ENCODE data around the gene DPH2. TPM values are rescaled to one million over a fixed set of nuclear protein-coding genes. Genes with fewer than 3 reads are reported as not detected.

The DPH2 gene
- polyA plus RNA-seq, 3 donors: 13.0 to 23.6 (median 14.1) TPM

DNA sequence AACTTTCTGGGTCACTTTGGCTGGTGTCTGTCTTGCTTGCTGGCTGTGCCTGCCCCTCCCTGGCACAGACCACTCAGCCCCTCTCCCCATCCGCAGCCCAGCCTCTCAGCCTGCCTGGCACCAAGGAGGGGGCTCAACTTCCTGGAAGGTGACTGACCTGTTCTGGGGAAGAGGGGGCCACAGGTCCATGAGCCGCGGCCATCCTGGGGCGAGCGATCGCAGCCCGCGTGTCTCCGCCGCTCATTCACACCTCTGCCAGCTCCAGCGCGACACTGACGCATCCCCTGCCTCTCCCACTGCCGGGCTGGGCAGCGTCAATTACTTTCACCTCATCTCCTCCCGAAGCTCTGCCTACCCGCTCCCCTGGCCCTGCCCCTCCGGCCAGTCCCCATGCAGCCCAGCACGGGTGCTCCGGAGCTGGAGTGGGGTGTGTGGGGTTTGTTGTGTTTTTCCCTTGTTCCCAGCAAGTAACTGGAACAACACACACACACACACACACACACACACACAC lies 47.1 kb downstream of the DPH2 start:
- H3K36me3 ChIP-seq (replicated peaks in 1 of 2; ENCODE audit: control insufficient read depth in 1 of 2, insufficient read depth in 2 of 2, low read length in 2 of 2): no peaks in the 10 kb centered on the region
- Mint-ChIP-seq H3K36me3 (no peaks in the 10 kb centered on the region), H3K4me1 (peaks cover 4% of the 10 kb centered on the region), H3K27me3 (ENCODE audit: low read depth in 3 of 3) (peaks cover 0 to 9% (median 2%) of the 10 kb centered on the region in 3 donors), H3K4me3 (no peak overlapping the region), H3K27ac (no peak overlapping the region), H3K9me3 (no peaks in the 10 kb centered on the region)
- WGBS (ENCODE audit: insufficient coverage): 89% methylated on average over 11 of the region's 20 CpGs
- TF ChIP-seq CTCF (IDR thresholded peaks at IDR 0.05): no peak
- no peak overlapping the region for H3K4me2 ChIP-seq (replicated peaks; ENCODE audit: extremely low read depth, low read length, poor library complexity, severe bottlenecking)
- DNase-seq: no peak
- no peaks in the 10 kb centered on the region for H3K27me3 ChIP-seq (ENCODE audit: control insufficient read depth in 2 of 2, insufficient read depth in 2 of 2, low read length in 2 of 2)
- no peak overlapping the region for H3K9ac ChIP-seq (ENCODE audit: insufficient read depth, low read length, poor library complexity, severe bottlenecking)
- H2AFZ ChIP-seq (ENCODE audit: insufficient read depth, low read depth, low read length, poor library complexity, severe bottlenecking): no peak overlapping the region
- H3K79me2 ChIP-seq (ENCODE audit: insufficient read depth, low read length): no peaks in the 10 kb centered on the region
- no peaks in the 10 kb centered on the region for H3K9me3 ChIP-seq (replicated peaks in 1 of 2; ENCODE audit: control insufficient read depth in 1 of 2, insufficient read depth in 1 of 2, low read length in 2 of 2)
- H3K4me1 ChIP-seq (ENCODE audit: control insufficient read depth in 1 of 2, insufficient read depth in 2 of 2, low read length in 2 of 2): no peaks in the 10 kb centered on the region
- H3K27ac ChIP-seq (ENCODE audit: low read depth in 1 of 2, low read length in 2 of 2): no peak overlapping the region
- intact Hi-C loops (cut with micrococcal nuclease): no loop called here
- no peak overlapping the region for H3K4me3 ChIP-seq (replicated peaks in 1 of 3; ENCODE audit: low read depth in 2 of 3, low read length in 3 of 3)
- no peaks in the 10 kb centered on the region for H4K20me1 ChIP-seq (ENCODE audit: insufficient read depth, low read length)

DNA sequence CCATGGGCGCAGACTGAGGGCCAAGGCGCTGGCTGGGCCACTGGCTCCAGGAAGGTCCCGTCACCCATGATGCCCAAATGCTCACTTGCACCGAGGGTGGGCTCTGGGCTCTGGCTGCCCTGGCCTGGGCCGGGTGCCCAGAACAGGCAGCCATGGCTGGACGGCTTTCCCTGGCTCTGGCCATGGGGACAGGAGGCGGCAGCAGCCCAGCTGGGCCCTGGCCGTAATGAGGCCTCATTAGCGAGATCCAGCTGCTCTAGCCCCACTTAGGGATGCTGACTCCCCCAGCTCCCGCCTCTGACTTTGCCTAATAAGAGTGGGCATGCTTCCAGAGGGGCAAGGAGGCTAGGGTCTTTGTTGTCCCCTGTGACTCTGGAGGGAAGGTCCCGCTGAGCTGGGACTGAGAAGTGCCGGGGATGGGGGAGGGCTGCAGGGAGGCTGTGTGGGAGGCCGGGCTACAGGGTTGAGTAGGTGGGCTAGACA lies 49.7 kb downstream of the DPH2 start:
- Histone ChIP-seq H3K4me3 (replicated peaks in 1 of 3; ENCODE audit: low read depth in 2 of 3, low read length in 3 of 3) (no peak overlapping the region), H3K79me2 (ENCODE audit: insufficient read depth, low read length) (no peaks in the 10 kb centered on the region), H3K9me3 (replicated peaks in 1 of 2; ENCODE audit: control insufficient read depth in 1 of 2, insufficient read depth in 1 of 2, low read length in 2 of 2) (no peaks in the 10 kb centered on the region), H3K27me3 (ENCODE audit: control insufficient read depth in 2 of 2, insufficient read depth in 2 of 2, low read length in 2 of 2) (no peaks in the 10 kb centered on the region), H2AFZ (ENCODE audit: insufficient read depth, low read depth, low read length, poor library complexity, severe bottlenecking) (no peak overlapping the region), H3K36me3 (replicated peaks in 1 of 2; ENCODE audit: control insufficient read depth in 1 of 2, insufficient read depth in 2 of 2, low read length in 2 of 2) (no peaks in the 10 kb centered on the region), H3K4me2 (replicated peaks; ENCODE audit: extremely low read depth, low read length, poor library complexity, severe bottlenecking) (no peak overlapping the region), H3K4me1 (ENCODE audit: control insufficient read depth in 1 of 2, insufficient read depth in 2 of 2, low read length in 2 of 2) (no peaks in the 10 kb centered on the region), H4K20me1 (ENCODE audit: insufficient read depth, low read length) (no peaks in the 10 kb centered on the region), H3K9ac (ENCODE audit: insufficient read depth, low read length, poor library complexity, severe bottlenecking) (no peak overlapping the region), H3K27ac (ENCODE audit: low read depth in 1 of 2, low read length in 2 of 2) (no peak overlapping the region)
- no peak for DNase-seq
- H3K27me3 Mint-ChIP-seq (ENCODE audit: low read depth in 3 of 3): peaks cover 0 to 9% (median 2%) of the 10 kb centered on the region in 3 donors
- no peaks in the 10 kb centered on the region for H3K36me3 Mint-ChIP-seq
- H3K9me3 Mint-ChIP-seq: no peaks in the 10 kb centered on the region
- WGBS (ENCODE audit: insufficient coverage): 94% methylated on average over 12 of the region's 13 CpGs
- TF ChIP-seq CTCF (IDR thresholded peaks at IDR 0.05): no peak
- H3K4me3 Mint-ChIP-seq: no peak overlapping the region
- no peaks in the 10 kb centered on the region for H3K4me1 Mint-ChIP-seq
- no peak overlapping the region for H3K27ac Mint-ChIP-seq
- intact Hi-C loops (cut with micrococcal nuclease): no loop called here
